Renal cortical epithelial cell (primary cell): Measurements from ENCODE around the gene DGKB. TPM values are rescaled to one million over a fixed set of nuclear protein-coding genes. Genes with fewer than 3 reads are reported as not detected.
A peak's percentile ranks its signal among the peaks of the same experiment; 100 is the strongest.

ENCODE experiments used
- DNase-seq: peaks from one replicate; pipeline ENCODE4 v3.0.0-alpha.2; 2011; ENCODE audit warnings: low read depth
- total RNA-seq: library from RNA; depleted of rRNA; stranded (reverse); fragments of >200 nt; gene quantifications from 2 replicates; pipeline ENCODE4 v1.2.3, GENCODE V29; 2014

The DGKB gene
- total RNA-seq, 1 donor from 2014 or later, result not detected

DNA sequence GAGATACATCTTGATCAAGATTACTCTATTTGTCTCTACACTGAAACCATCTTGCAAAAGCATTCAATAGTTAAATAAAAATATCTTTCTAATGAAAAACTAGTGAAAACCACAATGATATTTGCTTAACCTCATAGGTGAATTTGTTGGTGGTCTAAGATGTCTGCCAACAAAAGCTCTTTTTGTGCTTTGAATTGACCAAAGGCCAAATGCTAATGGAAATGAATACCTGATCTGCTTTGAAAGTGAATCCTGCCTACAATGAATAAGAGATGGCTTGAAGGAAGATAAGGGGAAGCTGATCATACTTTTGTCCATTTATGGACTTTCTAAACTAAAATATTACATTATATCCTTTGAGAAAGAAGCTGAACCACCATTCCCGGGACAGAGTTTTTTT is 684.2 kb downstream of the DGKB start:
- DNase-seq, result peak; percentile 9

DNA sequence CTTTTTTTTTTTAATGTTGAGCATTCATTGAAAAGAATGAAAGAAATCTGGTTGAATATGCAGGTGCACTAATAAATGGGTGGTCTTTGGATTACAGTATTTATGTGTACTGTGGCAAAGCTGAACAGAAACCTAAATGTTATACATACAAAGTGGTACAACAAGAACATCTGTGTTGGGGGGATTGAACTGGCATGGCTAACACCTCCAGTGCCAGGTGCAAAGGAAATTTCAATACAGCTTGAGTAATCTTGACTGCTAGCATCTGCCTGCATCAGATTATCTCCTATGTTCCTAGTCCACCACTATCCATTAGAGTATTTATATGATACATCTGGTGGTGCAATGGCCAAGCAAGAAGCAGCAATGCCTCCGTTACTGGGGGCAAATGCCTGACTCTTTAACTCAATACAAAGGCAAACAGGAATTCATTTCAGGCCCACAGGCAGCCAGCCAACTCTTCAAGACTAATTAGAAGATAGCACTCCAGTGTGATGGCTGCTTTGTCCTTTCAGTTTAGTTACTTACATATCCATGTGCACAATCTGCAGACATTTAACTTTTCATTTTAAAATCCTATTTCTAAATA is 692.6 kb downstream of the DGKB start:
- no peak for DNase-seq

DNA sequence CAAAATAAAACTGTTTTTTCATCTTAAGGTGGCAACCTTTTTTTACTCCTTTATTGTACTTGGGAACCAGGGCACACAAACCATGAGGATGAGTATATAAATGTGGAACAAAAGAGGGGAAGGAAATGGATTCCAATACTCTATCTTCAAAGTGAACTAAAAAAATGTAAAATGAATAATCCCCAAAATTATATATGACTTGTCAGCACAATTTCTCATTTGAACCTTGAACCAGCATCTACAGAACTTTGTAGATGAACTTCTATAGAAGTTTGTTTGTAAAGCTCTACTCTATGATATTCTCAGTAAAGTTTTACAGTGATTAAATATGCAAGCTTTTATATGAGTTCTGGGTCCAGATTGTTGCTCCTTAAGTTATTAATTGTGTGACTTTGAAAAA is 694.8 kb downstream of the DGKB start:
- DNase-seq, result no peak

DNA sequence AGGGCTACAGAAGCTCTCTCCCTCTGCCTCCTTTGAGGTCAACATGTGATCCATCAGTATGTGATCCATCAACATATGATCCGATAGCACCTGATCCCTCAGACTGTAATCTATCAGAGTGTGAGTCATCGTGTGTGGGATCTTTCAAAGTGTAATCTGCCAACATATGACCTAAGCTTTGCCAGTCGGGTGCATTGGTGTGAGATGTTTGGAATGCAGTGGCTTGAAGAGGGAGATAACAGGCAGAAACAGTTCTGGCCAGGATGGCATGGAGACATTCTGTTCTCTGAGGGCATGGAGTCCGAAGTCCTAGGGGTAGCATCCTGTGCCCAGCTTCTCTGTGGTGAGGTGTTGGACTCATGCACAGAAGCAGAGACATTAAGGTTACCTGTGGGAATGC is 695.4 kb downstream of the DGKB start:
- DNase-seq, result peak; percentile 35

DNA sequence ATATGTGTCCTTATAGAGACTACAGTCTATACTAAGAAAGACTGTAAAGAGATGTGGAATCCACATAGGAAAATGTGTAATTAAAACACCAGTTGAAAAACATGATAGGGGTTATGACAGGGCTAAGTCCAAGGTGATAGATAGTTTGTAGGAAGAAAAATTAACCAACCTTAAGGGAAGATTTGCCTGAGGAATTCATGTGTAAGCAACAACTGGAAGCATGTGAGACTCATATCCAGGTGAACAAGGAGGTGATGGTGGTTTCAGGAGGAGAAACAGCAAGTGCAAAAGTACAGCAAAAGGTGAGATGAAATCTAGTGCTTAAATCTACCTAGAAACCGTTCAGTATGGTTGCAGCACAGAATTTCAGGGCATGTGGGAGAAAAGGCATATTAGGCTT is 696.4 kb downstream of the DGKB start:
- DNase-seq, result no peak

DNA sequence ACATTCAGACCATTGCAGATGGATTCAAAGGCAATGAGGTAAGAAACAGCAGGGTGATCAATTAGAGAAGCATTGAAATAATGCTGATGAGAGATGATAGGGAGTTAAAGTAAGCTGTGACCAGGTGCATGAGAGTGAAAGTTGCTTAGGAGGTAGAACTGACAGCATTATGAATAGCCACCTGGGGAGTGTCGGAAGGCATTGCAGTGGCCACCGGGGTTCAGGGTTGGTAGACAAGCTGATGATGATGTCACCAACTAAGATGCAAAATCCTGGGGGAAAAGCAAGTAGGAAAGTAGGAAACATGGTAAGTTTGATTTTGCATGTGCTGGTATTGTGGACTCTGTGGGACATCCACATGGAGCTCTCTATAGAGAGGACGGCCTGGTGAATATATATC is 701.2 kb downstream of the DGKB start:
- DNase-seq, result no peak

DNA sequence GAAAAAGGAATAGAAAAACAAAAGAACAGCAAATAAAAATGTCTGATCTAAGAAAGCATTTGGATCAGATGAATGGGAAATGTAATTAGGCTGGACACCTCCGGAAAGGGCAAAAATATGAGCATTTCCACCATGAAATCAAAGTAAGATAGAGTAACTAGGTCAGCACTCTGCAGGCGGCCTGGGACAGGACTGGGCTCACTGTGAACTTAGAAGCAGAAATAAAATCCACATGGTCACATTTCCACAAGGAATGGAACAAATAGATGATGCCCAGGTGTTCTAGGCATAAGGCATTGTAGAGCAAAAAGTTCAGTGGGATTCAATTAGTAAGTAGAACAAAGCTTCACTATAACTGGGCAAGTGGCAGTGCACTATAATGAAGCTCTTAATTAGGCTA is 703.2 kb downstream of the DGKB start:
- no peak for DNase-seq

DNA sequence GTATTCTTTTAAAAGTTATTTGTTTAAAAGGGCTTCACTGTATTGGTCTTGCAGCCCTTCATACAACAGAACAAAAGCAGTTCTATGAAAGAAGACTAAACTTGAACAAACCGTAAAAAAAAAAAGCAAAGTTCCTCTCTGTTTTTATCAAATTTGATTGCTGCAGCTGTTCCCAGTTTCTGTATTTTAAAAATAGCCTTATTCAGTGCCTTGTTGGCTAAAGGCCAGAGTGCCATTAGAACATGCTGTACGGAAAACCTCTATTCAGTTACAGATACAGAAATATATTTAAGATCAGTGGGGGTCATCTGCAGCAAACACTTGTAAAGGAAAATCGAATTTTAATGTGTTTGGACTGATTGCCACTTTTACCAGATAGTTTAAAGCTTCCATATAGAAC is 705.3 kb downstream of the DGKB start:
- DNase-seq, result no peak

GRCh38 chr7:14196555-14196954 is 706.0 kb downstream of the DGKB start:
- DNase-seq, result peak; percentile 13

GRCh38 chr7:14195871-14196270 is 706.7 kb downstream of the DGKB start:
- no peak for DNase-seq

DNA sequence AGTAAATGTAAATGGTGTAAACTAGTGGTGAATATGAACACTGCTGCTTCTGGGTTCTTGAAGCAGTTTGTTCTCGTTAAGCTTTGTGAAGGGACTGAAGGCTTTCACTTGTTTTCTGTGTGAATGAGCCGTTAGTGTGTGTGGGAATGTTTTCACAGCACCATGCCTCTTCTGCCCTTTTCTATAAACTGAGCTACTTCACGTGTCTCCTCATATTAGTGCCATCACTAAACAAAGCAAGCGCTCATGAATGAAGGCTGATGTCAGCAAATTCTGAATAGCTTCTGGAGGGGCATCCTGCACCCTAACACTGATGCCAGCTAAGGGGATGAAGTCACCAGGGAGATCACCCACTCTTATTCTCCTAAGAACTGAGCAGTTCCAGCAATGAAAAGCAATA is 707.5 kb downstream of the DGKB start:
- no peak for DNase-seq

- no peak for DNase-seq
These were observed 710.9 kb downstream of the DGKB start for GRCh38 chr7:14191686-14192098.

- DNase-seq, result no peak
These were observed 718.2 kb downstream of the DGKB start for GRCh38 chr7:14184292-14184864.

DNA sequence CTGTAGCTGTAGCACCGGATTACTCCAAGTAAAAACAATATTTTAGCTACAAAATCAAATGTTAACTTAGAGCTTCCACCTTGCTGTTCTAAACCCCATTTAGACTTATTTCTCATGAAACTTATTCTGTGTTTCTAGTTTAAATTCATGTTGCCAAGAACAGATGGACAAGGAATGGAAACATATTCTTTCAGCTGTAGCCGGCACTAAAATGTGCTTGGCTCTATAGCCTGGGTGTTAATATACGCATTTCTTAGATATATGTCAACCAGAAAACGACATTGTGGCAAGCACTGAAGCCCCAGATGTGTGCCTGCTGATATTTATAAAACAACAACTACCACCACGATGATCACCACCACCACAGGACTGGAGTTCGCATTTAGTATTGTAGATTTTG is 722.8 kb downstream of the DGKB start:
- no peak for DNase-seq

DNA sequence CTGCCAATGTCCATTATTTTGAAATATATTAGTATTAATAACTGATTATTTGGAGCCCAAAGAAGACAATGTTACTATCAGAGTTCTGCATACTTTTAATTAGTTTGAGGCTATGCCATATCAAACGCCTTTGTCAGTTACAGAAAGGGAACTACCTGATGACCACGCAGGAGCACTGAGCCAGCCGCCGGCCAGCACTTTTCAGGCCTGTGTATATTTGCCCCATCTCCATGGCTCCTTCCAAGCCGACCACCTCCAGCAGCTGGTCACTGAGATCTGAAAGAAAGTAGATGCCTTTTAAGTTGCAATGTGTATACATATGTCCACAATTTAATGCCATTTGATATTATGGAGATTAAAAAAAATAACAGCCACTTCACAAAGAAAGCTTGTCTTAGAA is 724.7 kb downstream of the DGKB start:
- DNase-seq, result no peak

GRCh38 chr7:14170872-14171271 is 731.7 kb downstream of the DGKB start:
- DNase-seq, result no peak

- DNase-seq, result no peak
These were observed 744.4 kb downstream of the DGKB start for GRCh38 chr7:14158111-14158510.

DNA sequence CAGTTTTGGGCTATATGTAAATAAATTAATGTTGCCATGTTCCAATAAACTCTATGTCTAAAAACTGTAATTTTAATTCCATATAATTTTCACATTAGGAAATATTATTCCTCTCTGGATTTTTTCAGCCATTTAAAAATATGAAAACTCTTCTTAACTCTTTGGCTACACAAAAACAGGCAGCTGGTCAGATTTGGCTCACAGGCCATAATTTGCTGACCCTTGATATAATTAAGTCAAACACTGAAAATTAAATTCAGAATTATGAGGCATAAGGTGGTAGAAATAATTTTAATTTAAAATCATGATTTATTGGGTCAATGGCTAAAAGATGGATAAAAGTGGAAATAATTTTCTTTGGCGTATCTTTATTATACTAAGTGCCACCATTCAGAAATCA is 746.1 kb downstream of the DGKB start:
- DNase-seq, result no peak

DNA sequence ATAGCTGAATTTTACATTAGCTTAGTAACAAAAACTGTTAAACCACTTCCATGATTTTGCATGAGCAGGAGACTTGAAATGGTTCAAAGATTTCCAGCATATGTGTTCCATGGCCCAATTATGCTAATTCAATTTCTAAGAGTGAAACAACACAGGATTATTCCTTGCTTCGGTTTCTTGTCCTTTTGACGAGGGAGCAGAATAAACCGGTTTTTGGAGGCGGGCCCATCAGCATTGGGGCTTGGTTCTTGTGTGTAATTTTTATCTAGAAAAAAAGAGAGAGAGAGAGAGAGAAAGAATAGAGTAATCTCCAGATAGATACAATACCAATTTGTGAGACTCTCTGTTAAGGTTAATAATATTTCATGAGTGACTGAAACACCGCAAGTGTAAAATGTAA is 753.6 kb downstream of the DGKB start:
- DNase-seq, result no peak

- no peak for DNase-seq
These were observed 755.0 kb downstream of the DGKB start for GRCh38 chr7:14147532-14147931.

DNA sequence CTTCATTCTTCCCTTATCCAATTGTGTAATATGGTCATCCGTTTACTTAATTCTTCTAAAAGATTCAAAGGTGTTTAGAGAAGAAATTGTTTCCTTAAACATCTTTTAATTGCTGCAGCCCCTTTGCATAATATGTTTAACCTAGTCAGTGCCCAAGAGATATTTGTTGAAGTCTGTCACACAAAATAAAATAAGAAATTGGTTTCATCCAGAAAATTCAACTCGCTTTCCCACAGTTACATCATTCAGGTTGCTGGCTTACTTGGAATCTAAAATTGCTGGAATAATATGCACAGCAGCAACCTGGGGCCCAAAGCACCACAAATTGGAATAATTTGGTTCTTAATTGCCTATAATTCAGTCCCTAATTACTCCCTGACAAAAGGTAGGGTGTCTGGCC is 758.0 kb downstream of the DGKB start:
- no peak for DNase-seq

GRCh38 chr7:14144109-14144508 is 758.4 kb downstream of the DGKB start:
- no peak for DNase-seq

GRCh38 chr7:14137676-14138075 is 764.9 kb downstream of the DGKB start:
- DNase-seq, result no peak

DNA sequence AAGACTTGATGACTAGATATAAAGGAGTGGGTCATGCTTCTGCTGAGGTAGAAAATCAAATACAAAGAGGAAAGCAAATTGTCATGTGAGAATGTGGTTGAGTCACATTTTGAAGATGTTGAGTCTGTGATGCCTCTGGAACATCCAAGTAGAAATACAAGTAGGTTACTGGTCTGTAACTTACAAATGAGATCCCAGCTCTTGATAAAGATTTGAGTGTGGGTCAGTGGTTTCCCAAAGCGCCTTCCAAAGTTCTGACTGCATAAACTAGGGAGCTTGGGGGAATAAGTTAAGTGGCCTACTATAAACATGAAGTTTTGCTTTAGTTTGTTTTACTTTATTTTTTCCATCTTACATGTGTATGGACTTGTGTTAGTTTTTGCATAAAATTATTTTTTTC is 768.8 kb downstream of the DGKB start:
- DNase-seq, result no peak
